ENCODE results near the gene HES4.
A peak's percentile ranks its signal among the peaks of the same experiment; 100 is the strongest.

HES4 gene

GRCh38 chr1:969260-969855, 30.5 kb downstream of the HES4 start:
- H3K4me2 ChIP-seq (ENCODE audit: low read depth, low read length), result no peak overlapping the region
- DNase-seq, result no peak
- peaks cover 9% of the 10 kb centered on the region; the same call in 1 of the 2 replicates for H3K27me3 ChIP-seq (replicated peaks; ENCODE audit: insufficient read depth, low read length)
- H3K36me3 ChIP-seq (replicated peaks; ENCODE audit: insufficient read depth, low read length), result no peaks in the 10 kb centered on the region
- H3K27ac ChIP-seq (ENCODE audit: low read length), result no peak overlapping the region
- no peak overlapping the region for H3K9ac ChIP-seq (ENCODE audit: low read length)
- no peaks in the 10 kb centered on the region for H3K9me2 ChIP-seq (replicated peaks; ENCODE audit: insufficient read depth, low read length)
- no peak overlapping the region for H2AFZ ChIP-seq (ENCODE audit: low read length)
- no peak overlapping the region for H3K4me3 ChIP-seq (ENCODE audit: low read length)
- H4K20me1 ChIP-seq (ENCODE audit: insufficient read depth, low read length), result no peaks in the 10 kb centered on the region
- peaks cover 9% of the 10 kb centered on the region for H3K4me1 ChIP-seq (ENCODE audit: low read length)
- no peaks in the 10 kb centered on the region for H3K79me2 ChIP-seq (ENCODE audit: low read length)
- no peaks in the 10 kb centered on the region for H3K9me3 ChIP-seq (replicated peaks; ENCODE audit: insufficient read depth, low read length)
- TF ChIP-seq EZH2phosphoT487 (IDR thresholded peaks at IDR 0.05; ENCODE audit: low read length) (no peak), EZH2 (optimal IDR thresholded peaks at IDR 0.05; ENCODE audit: low read depth, low read length) (no peak), CTCF (IDR thresholded peaks at IDR 0.05; ENCODE audit: low read length) (no peak)
- H3F3A ChIP-seq (ENCODE audit: insufficient read depth, low read length), result peaks cover 4% of the 10 kb centered on the region; the same call in 1 of the 2 replicates

- H3F3A ChIP-seq (ENCODE audit: insufficient read depth, low read length), result peaks cover 4% of the 10 kb centered on the region; the same call in 1 of the 2 replicates
- no peaks in the 10 kb centered on the region for H3K9me2 ChIP-seq (replicated peaks; ENCODE audit: insufficient read depth, low read length)
- DNase-seq, result no peak
- no peaks in the 10 kb centered on the region for H3K79me2 ChIP-seq (ENCODE audit: low read length)
- peaks cover 9% of the 10 kb centered on the region for H3K4me1 ChIP-seq (ENCODE audit: low read length)
- no peak overlapping the region for H3K4me3 ChIP-seq (ENCODE audit: low read length)
- no peak for TF ChIP-seq EZH2 (optimal IDR thresholded peaks at IDR 0.05; ENCODE audit: low read depth, low read length)
- no peak for TF ChIP-seq EZH2phosphoT487 (IDR thresholded peaks at IDR 0.05; ENCODE audit: low read length)
- no peak for TF ChIP-seq CTCF (IDR thresholded peaks at IDR 0.05; ENCODE audit: low read length)
- no peak overlapping the region for H3K27ac ChIP-seq (ENCODE audit: low read length)
- no peaks in the 10 kb centered on the region for H3K9me3 ChIP-seq (replicated peaks; ENCODE audit: insufficient read depth, low read length)
- H3K36me3 ChIP-seq (replicated peaks; ENCODE audit: insufficient read depth, low read length), result no peaks in the 10 kb centered on the region
- H3K27me3 ChIP-seq (replicated peaks; ENCODE audit: insufficient read depth, low read length), result no peaks in the 10 kb centered on the region
- no peak overlapping the region for H2AFZ ChIP-seq (ENCODE audit: low read length)
- H4K20me1 ChIP-seq (ENCODE audit: insufficient read depth, low read length), result no peaks in the 10 kb centered on the region
- no peak overlapping the region for H3K9ac ChIP-seq (ENCODE audit: low read length)
- H3K4me2 ChIP-seq (ENCODE audit: low read depth, low read length), result peak overlapping the region; percentile 100; the same call in 1 of the 2 replicates
Measured at GRCh38 chr1:967466-968343, 32.2 kb downstream of the HES4 start.

DNA sequence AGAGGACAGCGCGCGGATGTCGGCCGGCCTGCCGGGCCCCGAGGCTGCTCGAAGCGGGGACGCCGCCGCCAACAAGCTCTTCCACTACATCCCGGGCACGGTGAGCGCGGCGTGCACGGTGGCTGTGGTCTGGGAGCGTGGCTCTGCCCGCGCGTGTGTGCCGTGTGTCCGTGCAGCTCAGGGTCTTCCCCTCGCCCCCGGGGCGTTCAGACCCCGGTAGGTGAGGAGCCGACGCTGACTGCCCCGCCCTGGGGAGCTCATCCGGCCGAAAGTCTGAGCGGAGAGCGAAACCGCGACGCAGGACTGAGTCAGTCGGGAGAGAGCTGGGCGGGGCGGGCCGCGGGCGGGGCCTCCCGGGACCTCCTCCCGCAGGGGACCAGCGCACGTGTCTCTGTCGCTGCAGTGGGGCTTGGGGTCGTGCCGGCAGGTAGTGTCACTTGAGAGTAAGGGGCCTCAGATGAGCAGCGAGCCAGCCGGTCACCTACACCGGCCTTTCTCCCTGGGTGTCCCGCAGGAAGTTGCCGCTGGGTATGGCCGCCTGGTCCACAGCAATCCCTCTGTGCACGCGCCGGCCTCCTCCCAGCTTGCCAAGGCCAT, 33.1 kb downstream of the HES4 start:
- no peaks in the 10 kb centered on the region for H3K36me3 ChIP-seq (replicated peaks; ENCODE audit: insufficient read depth, low read length)
- H3F3A ChIP-seq (ENCODE audit: insufficient read depth, low read length), result peaks cover 4% of the 10 kb centered on the region; the same call in 1 of the 2 replicates
- peak; percentile 79 for DNase-seq
- peak overlapping the region; percentile 92 for H2AFZ ChIP-seq (ENCODE audit: low read length)
- H3K27ac ChIP-seq (ENCODE audit: low read length), result peak overlapping the region; percentile 70
- H4K20me1 ChIP-seq (ENCODE audit: insufficient read depth, low read length), result no peaks in the 10 kb centered on the region
- H3K9me3 ChIP-seq (replicated peaks; ENCODE audit: insufficient read depth, low read length), result no peaks in the 10 kb centered on the region
- H3K27me3 ChIP-seq (replicated peaks; ENCODE audit: insufficient read depth, low read length), result no peaks in the 10 kb centered on the region
- TF ChIP-seq EZH2 (optimal IDR thresholded peaks at IDR 0.05; ENCODE audit: low read depth, low read length), result no peak
- no peak for TF ChIP-seq CTCF (IDR thresholded peaks at IDR 0.05; ENCODE audit: low read length)
- no peak for TF ChIP-seq EZH2phosphoT487 (IDR thresholded peaks at IDR 0.05; ENCODE audit: low read length)
- peak overlapping the region; percentile 60; the same call in 1 of the 2 replicates for H3K9ac ChIP-seq (ENCODE audit: low read length)
- H3K4me1 ChIP-seq (ENCODE audit: low read length), result peaks cover 9% of the 10 kb centered on the region
- H3K9me2 ChIP-seq (replicated peaks; ENCODE audit: insufficient read depth, low read length), result no peaks in the 10 kb centered on the region
- peak overlapping the region; percentile 100 for H3K4me2 ChIP-seq (ENCODE audit: low read depth, low read length)
- peak overlapping the region; percentile 89 for H3K4me3 ChIP-seq (ENCODE audit: low read length)
- H3K79me2 ChIP-seq (ENCODE audit: low read length), result no peaks in the 10 kb centered on the region

All from MM.1S (cell line).